PC-3 (cell line): ENCODE results near the gene PLA2G3.

Experiments used
- EZH2 ChIP-seq: fragments of 300-600 bp; sonication (generic); IDR thresholded peaks from one replicate; pipeline ENCODE4 v1.6.1; 2017; ENCODE audit warnings: antibody characterized with exemption, mild to moderate bottlenecking, low read length; ENCODE audit not compliant: unreplicated experiment
- EZH2phosphoT487 ChIP-seq: fragments of 300-600 bp; sonication (generic); IDR thresholded peaks from 2 replicates; pipeline ENCODE4 v1.6.1; 2018; ENCODE audit warnings: mild to moderate bottlenecking, antibody characterized with exemption, low read length, borderline replicate concordance
- TF ChIP-seq, protein P1 (sequence below): fragments of 300-600 bp; sonication (generic); conservative IDR thresholded peaks from 2 replicates; pipeline ENCODE4 v1.5.1; 2017; ENCODE audit warnings: antibody characterized with exemption, low read depth, mild to moderate bottlenecking, low read length

DNA sequence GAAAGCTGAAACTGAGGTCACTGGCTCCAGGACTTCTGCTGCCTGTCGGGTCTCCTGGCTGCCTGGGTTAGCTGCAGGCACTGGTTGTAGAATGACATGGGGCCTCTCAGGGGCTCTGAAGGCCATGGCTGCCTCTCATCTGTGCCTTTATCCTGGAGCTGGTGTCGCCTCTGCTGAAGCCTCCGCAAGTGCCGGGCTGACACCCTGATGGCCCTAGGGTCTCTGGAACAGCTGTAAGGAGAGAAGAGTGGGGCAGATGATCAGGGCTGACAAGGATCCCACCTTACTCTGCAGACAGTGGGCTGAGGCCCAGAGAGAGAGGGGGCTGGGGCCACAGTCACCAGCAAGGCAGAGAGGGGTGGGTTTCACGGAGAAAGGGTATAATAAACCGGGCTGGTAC, 4.6 kb downstream of the PLA2G3 start:
- TF ChIP-seq, protein P1, sequence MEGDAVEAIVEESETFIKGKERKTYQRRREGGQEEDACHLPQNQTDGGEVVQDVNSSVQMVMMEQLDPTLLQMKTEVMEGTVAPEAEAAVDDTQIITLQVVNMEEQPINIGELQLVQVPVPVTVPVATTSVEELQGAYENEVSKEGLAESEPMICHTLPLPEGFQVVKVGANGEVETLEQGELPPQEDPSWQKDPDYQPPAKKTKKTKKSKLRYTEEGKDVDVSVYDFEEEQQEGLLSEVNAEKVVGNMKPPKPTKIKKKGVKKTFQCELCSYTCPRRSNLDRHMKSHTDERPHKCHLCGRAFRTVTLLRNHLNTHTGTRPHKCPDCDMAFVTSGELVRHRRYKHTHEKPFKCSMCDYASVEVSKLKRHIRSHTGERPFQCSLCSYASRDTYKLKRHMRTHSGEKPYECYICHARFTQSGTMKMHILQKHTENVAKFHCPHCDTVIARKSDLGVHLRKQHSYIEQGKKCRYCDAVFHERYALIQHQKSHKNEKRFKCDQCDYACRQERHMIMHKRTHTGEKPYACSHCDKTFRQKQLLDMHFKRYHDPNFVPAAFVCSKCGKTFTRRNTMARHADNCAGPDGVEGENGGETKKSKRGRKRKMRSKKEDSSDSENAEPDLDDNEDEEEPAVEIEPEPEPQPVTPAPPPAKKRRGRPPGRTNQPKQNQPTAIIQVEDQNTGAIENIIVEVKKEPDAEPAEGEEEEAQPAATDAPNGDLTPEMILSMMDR: no peak
- TF ChIP-seq EZH2phosphoT487: no peak
- no peak for TF ChIP-seq EZH2
